ENCODE data around the gene SLC25A36.
"Not testable (repeated sequence)": the region's sequence is repeated elsewhere in the genome, so short reads cannot be mapped to it uniquely, and the experiment has no call there.

SLC25A36 gene

GRCh38 chr3:140951750-140952149 lies 10.1 kb downstream of the SLC25A36 start:
- H3K9me3 ChIP-seq (ENCODE audit: control insufficient read depth, insufficient read depth, low read depth, low read length) = not testable (repeated sequence)
- peaks cover 21% of the 10 kb centered on the region for H3K4me1 ChIP-seq (ENCODE audit: control insufficient read depth, insufficient read depth, low read length)

DNA sequence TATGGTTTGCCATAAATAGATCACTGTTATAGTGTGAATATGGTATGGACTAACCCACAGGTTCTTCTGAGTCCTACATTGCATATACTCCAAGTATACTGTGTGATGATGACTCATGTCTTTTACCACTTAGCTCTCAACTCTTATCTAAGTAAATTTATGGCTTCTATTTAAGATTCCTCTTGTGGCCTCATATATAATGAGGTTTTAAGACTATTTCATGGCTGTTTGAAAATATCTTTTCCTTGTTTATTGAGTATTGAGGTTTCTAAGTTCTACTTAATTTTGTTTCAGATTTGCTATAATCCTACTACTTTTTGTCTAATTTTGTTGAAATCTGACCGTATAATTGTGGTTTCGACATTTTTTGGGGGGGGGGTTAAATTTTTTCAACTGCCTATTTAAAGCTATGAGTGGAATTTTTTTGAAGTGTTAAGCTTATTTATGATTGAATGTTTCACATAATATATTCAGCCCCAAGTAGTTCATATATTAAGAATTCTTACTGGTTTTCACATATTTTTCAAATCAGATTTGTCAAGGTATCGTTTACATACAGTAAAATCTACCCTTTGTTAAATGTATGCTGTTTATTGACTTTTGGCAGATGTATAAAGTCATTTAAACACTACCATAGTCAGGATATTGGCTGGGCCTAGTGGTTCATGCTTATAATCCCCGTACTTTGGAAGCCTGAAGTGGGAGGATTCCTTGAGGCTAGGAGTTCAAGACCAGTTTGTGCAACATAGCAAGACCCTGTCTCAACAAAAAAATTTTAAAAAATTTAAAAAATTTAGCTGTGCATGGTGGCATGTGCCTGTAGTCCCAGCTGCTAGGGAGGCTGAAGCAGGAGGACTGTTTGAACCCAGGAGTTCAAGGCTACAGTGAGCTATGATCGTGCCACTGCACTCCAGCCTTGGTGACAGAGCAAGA lies 11.7 kb downstream of the SLC25A36 start:
- peaks cover 21% of the 10 kb centered on the region for H3K4me1 ChIP-seq (ENCODE audit: control insufficient read depth, insufficient read depth, low read length)
- no peaks in the 10 kb centered on the region for H3K9me3 ChIP-seq (ENCODE audit: control insufficient read depth, insufficient read depth, low read depth, low read length)
- H3K27me3 ChIP-seq (ENCODE audit: control insufficient read depth, insufficient read depth, low read length) = no peaks in the 10 kb centered on the region
- H3K9ac ChIP-seq (ENCODE audit: low read length) = no peak overlapping the region
- H3K4me3 ChIP-seq (ENCODE audit: low read depth, low read length) = no peak overlapping the region
- H3K36me3 ChIP-seq (ENCODE audit: control insufficient read depth, insufficient read depth, low read length) = peaks cover 16% of the 10 kb centered on the region
- no peak overlapping the region for H3K27ac ChIP-seq (ENCODE audit: low read depth, low read length)

More at GRCh38 chr3:140951750-140952149, 10.1 kb downstream of the SLC25A36 start:
- not testable (repeated sequence) for H3K27ac ChIP-seq (ENCODE audit: low read depth, low read length); H3K27me3 ChIP-seq (ENCODE audit: control insufficient read depth, insufficient read depth, low read length); H3K4me3 ChIP-seq (ENCODE audit: low read depth, low read length); H3K9ac ChIP-seq (ENCODE audit: low read length)
- peaks cover 12% of the 10 kb centered on the region for H3K36me3 ChIP-seq (ENCODE audit: control insufficient read depth, insufficient read depth, low read length)

- no peak overlapping the region for H3K27ac ChIP-seq (ENCODE audit: low read depth, low read length)
- no peaks in the 10 kb centered on the region for H3K27me3 ChIP-seq (ENCODE audit: control insufficient read depth, insufficient read depth, low read length)
- H3K9me3 ChIP-seq (ENCODE audit: control insufficient read depth, insufficient read depth, low read depth, low read length) = no peaks in the 10 kb centered on the region
- no peak overlapping the region for H3K9ac ChIP-seq (ENCODE audit: low read length)
- H3K4me1 ChIP-seq (ENCODE audit: control insufficient read depth, insufficient read depth, low read length) = peaks cover 19% of the 10 kb centered on the region
- peaks cover 27% of the 10 kb centered on the region for H3K36me3 ChIP-seq (ENCODE audit: control insufficient read depth, insufficient read depth, low read length)
- no peak overlapping the region for H3K4me3 ChIP-seq (ENCODE audit: low read depth, low read length)
Measured at GRCh38 chr3:140954576-140954975, 12.9 kb downstream of the SLC25A36 start.

GRCh38 chr3:140955645-140956044 lies 14.0 kb downstream of the SLC25A36 start:
- Histone ChIP-seq H3K4me3 (ENCODE audit: low read depth, low read length) (no peak overlapping the region), H3K4me1 (ENCODE audit: control insufficient read depth, insufficient read depth, low read length) (peaks cover 13% of the 10 kb centered on the region)

DNA sequence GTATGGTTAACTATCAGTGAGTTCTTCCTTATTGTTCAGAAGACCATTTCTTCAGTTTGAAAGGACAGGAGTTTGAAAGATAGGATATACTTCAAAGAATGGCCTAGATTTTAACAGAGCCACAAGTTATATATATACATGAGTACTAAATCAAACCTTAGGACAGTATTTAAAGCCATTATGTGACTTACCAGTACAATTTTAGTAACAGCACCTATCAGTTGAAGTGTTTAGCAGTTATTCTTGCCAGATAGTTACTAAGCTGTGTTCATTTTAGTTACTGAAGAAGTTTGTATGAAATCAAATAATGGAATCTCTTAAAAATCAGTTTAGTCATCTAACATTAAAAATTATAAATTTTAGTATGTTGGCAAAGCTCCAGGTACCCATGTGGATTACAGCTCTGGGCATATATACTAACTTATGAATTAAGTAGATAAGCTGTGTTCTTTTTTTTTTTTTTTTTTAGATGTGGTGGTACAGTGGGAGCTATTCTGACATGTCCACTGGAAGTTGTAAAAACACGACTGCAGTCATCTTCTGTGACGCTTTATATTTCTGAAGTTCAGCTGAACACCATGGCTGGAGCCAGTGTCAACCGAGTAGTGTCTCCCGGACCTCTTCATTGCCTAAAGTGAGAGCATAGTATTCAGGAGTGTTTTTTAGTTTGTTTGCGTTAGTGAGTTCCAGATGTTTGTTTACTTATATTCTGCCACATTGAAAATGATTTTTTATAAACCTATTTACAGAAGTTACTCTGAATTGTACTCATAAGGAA lies 14.6 kb downstream of the SLC25A36 start:
- H3K9me3 ChIP-seq (ENCODE audit: control insufficient read depth, insufficient read depth, low read depth, low read length) = no peaks in the 10 kb centered on the region
- H3K27me3 ChIP-seq (ENCODE audit: control insufficient read depth, insufficient read depth, low read length) = no peaks in the 10 kb centered on the region
- peaks cover 9% of the 10 kb centered on the region; the same call in 1 of the 2 replicates for H3K4me1 ChIP-seq (ENCODE audit: control insufficient read depth, insufficient read depth, low read length)
- H3K27ac ChIP-seq (ENCODE audit: low read depth, low read length) = no peak overlapping the region
- H3K4me3 ChIP-seq (ENCODE audit: low read depth, low read length) = no peak overlapping the region
- no peak overlapping the region for H3K9ac ChIP-seq (ENCODE audit: low read length)
- peaks cover 42% of the 10 kb centered on the region for H3K36me3 ChIP-seq (ENCODE audit: control insufficient read depth, insufficient read depth, low read length)

More at GRCh38 chr3:140955645-140956044, 14.0 kb downstream of the SLC25A36 start:
- Histone ChIP-seq H3K27me3 (ENCODE audit: control insufficient read depth, insufficient read depth, low read length) (no peaks in the 10 kb centered on the region), H3K27ac (ENCODE audit: low read depth, low read length) (no peak overlapping the region), H3K9ac (ENCODE audit: low read length) (no peak overlapping the region), H3K36me3 (ENCODE audit: control insufficient read depth, insufficient read depth, low read length) (peaks cover 37% of the 10 kb centered on the region), H3K9me3 (ENCODE audit: control insufficient read depth, insufficient read depth, low read depth, low read length) (no peaks in the 10 kb centered on the region)

DNA sequence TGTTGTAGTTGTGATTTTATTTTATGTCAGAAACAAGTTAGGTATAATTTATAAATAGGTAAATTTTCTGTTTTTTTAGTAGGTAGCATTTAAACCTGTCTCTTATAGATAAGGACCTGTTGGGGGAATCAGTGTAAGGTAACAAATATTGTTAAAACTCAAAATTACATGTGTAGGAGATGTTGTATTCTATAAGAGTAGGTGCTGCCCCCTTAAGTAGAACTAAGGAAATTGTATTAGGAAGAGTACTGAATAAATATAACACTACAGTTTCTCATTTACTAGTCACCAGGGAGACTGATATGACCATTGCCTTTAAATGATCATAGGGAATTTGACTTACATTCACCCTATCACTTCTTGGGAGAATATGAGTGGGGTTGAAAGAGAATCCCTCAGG lies 31.2 kb downstream of the SLC25A36 start:
- Histone ChIP-seq H3K9me3 (ENCODE audit: control insufficient read depth, insufficient read depth, low read depth, low read length) (no peaks in the 10 kb centered on the region), H3K4me3 (ENCODE audit: low read depth, low read length) (no peak overlapping the region), H3K27me3 (ENCODE audit: control insufficient read depth, insufficient read depth, low read length) (no peaks in the 10 kb centered on the region), H3K9ac (ENCODE audit: low read length) (no peak overlapping the region), H3K27ac (ENCODE audit: low read depth, low read length) (no peak overlapping the region), H3K36me3 (ENCODE audit: control insufficient read depth, insufficient read depth, low read length) (peaks cover 47% of the 10 kb centered on the region), H3K4me1 (ENCODE audit: control insufficient read depth, insufficient read depth, low read length) (no peaks in the 10 kb centered on the region)

DNA sequence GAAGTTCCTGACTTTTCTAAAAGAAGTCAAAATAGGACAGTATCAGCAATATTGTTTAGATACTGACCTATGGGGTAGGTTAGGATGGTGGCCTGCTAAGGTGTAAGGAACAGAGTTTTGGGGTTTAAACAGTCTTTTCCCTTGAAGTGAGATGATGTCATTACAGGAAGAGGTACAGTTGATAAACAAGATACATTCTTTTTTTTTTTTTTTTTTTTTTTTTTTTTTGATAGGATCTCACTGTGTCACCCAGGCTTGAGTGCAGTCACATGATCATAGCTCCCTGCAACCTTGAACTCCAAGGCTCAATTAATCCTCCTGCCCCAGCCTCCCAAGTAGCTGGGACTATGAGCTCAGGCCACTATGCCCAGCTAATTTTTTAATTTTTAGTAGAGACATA lies 33.3 kb downstream of the SLC25A36 start:
- H3K4me1 ChIP-seq (ENCODE audit: control insufficient read depth, insufficient read depth, low read length) = no peaks in the 10 kb centered on the region
- no peaks in the 10 kb centered on the region for H3K9me3 ChIP-seq (ENCODE audit: control insufficient read depth, insufficient read depth, low read depth, low read length)
- no peaks in the 10 kb centered on the region for H3K27me3 ChIP-seq (ENCODE audit: control insufficient read depth, insufficient read depth, low read length)
- H3K4me3 ChIP-seq (ENCODE audit: low read depth, low read length) = no peak overlapping the region
- H3K9ac ChIP-seq (ENCODE audit: low read length) = no peak overlapping the region
- H3K36me3 ChIP-seq (ENCODE audit: control insufficient read depth, insufficient read depth, low read length) = peaks cover 52% of the 10 kb centered on the region
- no peak overlapping the region for H3K27ac ChIP-seq (ENCODE audit: low read depth, low read length)

DNA sequence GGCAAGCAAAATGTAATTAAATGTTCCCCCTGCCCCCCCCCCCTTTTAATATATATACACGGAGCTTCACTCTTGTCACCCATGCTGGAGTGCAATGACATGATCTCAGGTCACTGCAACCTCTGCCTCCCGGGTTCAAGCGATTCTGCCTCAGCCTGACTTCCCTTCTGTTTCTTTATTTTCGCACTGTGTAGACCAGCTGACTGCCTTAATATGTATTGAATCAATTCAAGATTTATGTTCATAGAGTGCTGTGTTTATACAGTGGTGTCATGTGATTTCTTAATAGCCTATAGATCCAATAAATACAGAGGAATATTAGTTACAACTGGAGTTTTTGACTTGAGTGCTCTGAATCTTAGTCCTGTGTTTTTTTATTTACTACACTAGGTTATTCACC lies 39.0 kb downstream of the SLC25A36 start:
- H3K27ac ChIP-seq (ENCODE audit: low read depth, low read length) = no peak overlapping the region

DNA sequence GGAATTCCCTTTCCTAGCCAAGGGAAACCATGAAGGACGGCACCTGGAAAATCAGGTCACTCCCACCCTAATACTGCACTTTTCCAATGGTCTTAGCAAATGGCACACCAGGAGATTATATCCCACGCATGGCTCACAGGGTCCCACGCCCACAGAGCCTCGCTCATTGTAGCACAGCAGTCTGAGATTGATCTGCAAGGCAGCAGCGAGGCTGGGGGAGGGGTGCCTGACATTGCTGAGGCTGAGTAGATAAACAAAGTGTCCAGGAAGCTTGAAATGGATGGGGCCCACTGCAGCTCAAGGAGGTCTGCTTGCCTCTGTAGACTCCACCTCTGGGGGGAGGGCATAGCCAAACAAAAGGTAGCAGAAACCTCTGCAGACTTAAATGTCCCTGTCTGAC lies 46.2 kb downstream of the SLC25A36 start:
- not testable (repeated sequence) for H3K4me3 ChIP-seq (ENCODE audit: low read depth, low read length); H3K4me1 ChIP-seq (ENCODE audit: control insufficient read depth, insufficient read depth, low read length); H3K27me3 ChIP-seq (ENCODE audit: control insufficient read depth, insufficient read depth, low read length); H3K36me3 ChIP-seq (ENCODE audit: control insufficient read depth, insufficient read depth, low read length); H3K9ac ChIP-seq (ENCODE audit: low read length); H3K27ac ChIP-seq (ENCODE audit: low read depth, low read length)
- H3K9me3 ChIP-seq (ENCODE audit: control insufficient read depth, insufficient read depth, low read depth, low read length) = peaks cover 19% of the 10 kb centered on the region

More for the DNA sequence above, 39.0 kb downstream of the SLC25A36 start:
- Histone ChIP-seq H3K9me3 (ENCODE audit: control insufficient read depth, insufficient read depth, low read depth, low read length) (0 out of 2 replicates have a peak, but pooled peaks cover 3% of the 10 kb centered on the region), H3K4me1 (ENCODE audit: control insufficient read depth, insufficient read depth, low read length) (no peaks in the 10 kb centered on the region; the same call in 1 of the 2 replicates), H3K36me3 (ENCODE audit: control insufficient read depth, insufficient read depth, low read length) (peaks cover 24% of the 10 kb centered on the region), H3K27me3 (ENCODE audit: control insufficient read depth, insufficient read depth, low read length) (no peaks in the 10 kb centered on the region), H3K9ac (ENCODE audit: low read length) (no peak overlapping the region), H3K4me3 (ENCODE audit: low read depth, low read length) (no peak overlapping the region)

GRCh38 chr3:140994316-140994715 lies 52.7 kb downstream of the SLC25A36 start:
- H3K36me3 ChIP-seq (ENCODE audit: control insufficient read depth, insufficient read depth, low read length) = no peaks in the 10 kb centered on the region
- no peak overlapping the region for H3K27ac ChIP-seq (ENCODE audit: low read depth, low read length)
- peaks cover 7% of the 10 kb centered on the region; the same call in 1 of the 2 replicates for H3K9me3 ChIP-seq (ENCODE audit: control insufficient read depth, insufficient read depth, low read depth, low read length)
- H3K27me3 ChIP-seq (ENCODE audit: control insufficient read depth, insufficient read depth, low read length) = no peaks in the 10 kb centered on the region
- H3K4me1 ChIP-seq (ENCODE audit: control insufficient read depth, insufficient read depth, low read length) = no peaks in the 10 kb centered on the region
- no peak overlapping the region for H3K9ac ChIP-seq (ENCODE audit: low read length)
- no peak overlapping the region for H3K4me3 ChIP-seq (ENCODE audit: low read depth, low read length)

- H3K4me3 ChIP-seq (ENCODE audit: low read depth, low read length); H3K36me3 ChIP-seq (ENCODE audit: control insufficient read depth, insufficient read depth, low read length); H3K9ac ChIP-seq (ENCODE audit: low read length); H3K9me3 ChIP-seq (ENCODE audit: control insufficient read depth, insufficient read depth, low read depth, low read length); H3K27ac ChIP-seq (ENCODE audit: low read depth, low read length); H3K4me1 ChIP-seq (ENCODE audit: control insufficient read depth, insufficient read depth, low read length); H3K27me3 ChIP-seq (ENCODE audit: control insufficient read depth, insufficient read depth, low read length): not testable (repeated sequence)
Measured at GRCh38 chr3:140994861-140995260, 53.2 kb downstream of the SLC25A36 start.

All from HUES6 (cell line).